PC-3 (cell line): ENCODE data around the gene HOXD11. TPM values are rescaled to one million over a fixed set of nuclear protein-coding genes. Genes with fewer than 3 reads are reported as not detected.

Source experiments
- ATAC-seq: fragments of 200-7000 bp; cut with Tn5 transposase; 2 replicates; pipeline ENCODE4 v1.9.1; 2020; ENCODE audit warnings: mild to moderate bottlenecking, moderate library complexity
- BruUV-seq: library from RNA; stranded (reverse); fragments of 400-500 nt; replicated peaks from 2 replicates; lab custom pipeline; 2021; lab: Mats Ljungman, UMichigan
- CTCF ChIA-PET: fragments of 300-600 bp; sonication (Branson Sonifier 250); formaldehyde crosslinking; loops from one replicate; lab custom pipeline; 2022; ENCODE audit warnings: antibody characterized with exemption; lab: Charles Lee
- POLR2A ChIA-PET: fragments of 300-600 bp; sonication (Branson Sonifier 250); formaldehyde crosslinking; loops from one replicate; lab custom pipeline; 2022; ENCODE audit warnings: antibody characterized with exemption; ENCODE audit not compliant: unreplicated experiment; lab: Charles Lee
- DNase-seq: peaks from one replicate; pipeline ENCODE4 v3.0.0-alpha.2; 2015
- H2AFZ ChIP-seq: fragments of 300-600 bp; sonication (generic); 2 replicates; pipeline ENCODE4 v1.6.0; 2016; ENCODE audit warnings: antibody characterized with exemption, low read length
- H3F3A ChIP-seq: fragments of 300-600 bp; sonication (generic); one replicate; pipeline ENCODE4 v1.6.0; 2017; ENCODE audit warnings: antibody characterized with exemption, low read length, control low read depth, mild to moderate bottlenecking; ENCODE audit not compliant: unreplicated experiment
- H3K27ac ChIP-seq: fragments of 300-600 bp; sonication (generic); 2 replicates; pipeline ENCODE4 v1.5.1; 2016; ENCODE audit warnings: mild to moderate bottlenecking, low read length
- H3K27me3 ChIP-seq: fragments of 300-600 bp; sonication (generic); 2 replicates; pipeline ENCODE4 v1.6.1; 2016; ENCODE audit warnings: low read length, mixed read lengths
- H3K36me3 ChIP-seq: fragments of 300-600 bp; sonication (generic); 2 replicates; pipeline ENCODE4 v1.6.1; 2016; ENCODE audit warnings: low read depth, mixed run types, low read length, mixed read lengths
- H3K4me1 ChIP-seq: fragments of 300-600 bp; sonication (generic); 2 replicates; pipeline ENCODE4 v1.5.1; 2016; ENCODE audit warnings: low read length; ENCODE audit not compliant: insufficient read depth
- H3K4me2 ChIP-seq: fragments of 300-600 bp; sonication (generic); 2 replicates; pipeline ENCODE4 v1.6.0; 2016; ENCODE audit warnings: low read length
- H3K4me3 ChIP-seq: fragments of 300-600 bp; sonication (generic); 2 replicates; pipeline ENCODE4 v1.5.1; 2016; ENCODE audit warnings: mild to moderate bottlenecking, low read length, mixed read lengths
- H3K79me2 ChIP-seq: fragments of 300-600 bp; sonication (generic); 2 replicates; pipeline ENCODE4 v1.6.1; 2017; ENCODE audit warnings: low read length, mixed read lengths
- H3K9ac ChIP-seq: fragments of 300-600 bp; sonication (generic); 2 replicates; pipeline ENCODE4 v1.6.0; 2016; ENCODE audit warnings: mild to moderate bottlenecking, low read length
- H3K9me2 ChIP-seq: fragments of 300-600 bp; sonication (generic); replicated peaks from 2 replicates; pipeline ENCODE4 v1.6.1; 2016; ENCODE audit warnings: mixed run types, low read length, mixed read lengths
- H3K9me3 ChIP-seq: fragments of 300-600 bp; sonication (generic); 2 replicates; pipeline ENCODE4 v1.6.1; 2016; ENCODE audit warnings: low read length, mixed read lengths
- H4K20me1 ChIP-seq: fragments of 300-600 bp; sonication (generic); 2 replicates; pipeline ENCODE4 v1.6.1; 2016; ENCODE audit warnings: low read length, mixed read lengths
- EZH2 ChIP-seq: fragments of 300-600 bp; sonication (generic); IDR thresholded peaks from one replicate; pipeline ENCODE4 v1.6.1; 2017; ENCODE audit warnings: antibody characterized with exemption, mild to moderate bottlenecking, low read length; ENCODE audit not compliant: unreplicated experiment
- EZH2phosphoT487 ChIP-seq: fragments of 300-600 bp; sonication (generic); IDR thresholded peaks from 2 replicates; pipeline ENCODE4 v1.6.1; 2018; ENCODE audit warnings: mild to moderate bottlenecking, antibody characterized with exemption, low read length, borderline replicate concordance
- intact Hi-C: fragments of 100-400 bp; cut with micrococcal nuclease; formaldehyde crosslinking; loops from 2 replicates; pipeline ENCODE4 v1.9.0; 2023
- total RNA-seq: library from RNA; depleted of rRNA; stranded (reverse); fragments of >200 nt; gene quantifications from 2 replicates; pipeline ENCODE4 v1.2.3, GENCODE V29; 2014
- TF ChIP-seq, protein P1 (sequence below): fragments of 300-600 bp; sonication (generic); conservative IDR thresholded peaks from 2 replicates; pipeline ENCODE4 v1.5.1; 2017; ENCODE audit warnings: antibody characterized with exemption, low read depth, mild to moderate bottlenecking, low read length

Gene HOXD11
- total RNA-seq, 1 experiment from 2014 or later: not detected

DNA sequence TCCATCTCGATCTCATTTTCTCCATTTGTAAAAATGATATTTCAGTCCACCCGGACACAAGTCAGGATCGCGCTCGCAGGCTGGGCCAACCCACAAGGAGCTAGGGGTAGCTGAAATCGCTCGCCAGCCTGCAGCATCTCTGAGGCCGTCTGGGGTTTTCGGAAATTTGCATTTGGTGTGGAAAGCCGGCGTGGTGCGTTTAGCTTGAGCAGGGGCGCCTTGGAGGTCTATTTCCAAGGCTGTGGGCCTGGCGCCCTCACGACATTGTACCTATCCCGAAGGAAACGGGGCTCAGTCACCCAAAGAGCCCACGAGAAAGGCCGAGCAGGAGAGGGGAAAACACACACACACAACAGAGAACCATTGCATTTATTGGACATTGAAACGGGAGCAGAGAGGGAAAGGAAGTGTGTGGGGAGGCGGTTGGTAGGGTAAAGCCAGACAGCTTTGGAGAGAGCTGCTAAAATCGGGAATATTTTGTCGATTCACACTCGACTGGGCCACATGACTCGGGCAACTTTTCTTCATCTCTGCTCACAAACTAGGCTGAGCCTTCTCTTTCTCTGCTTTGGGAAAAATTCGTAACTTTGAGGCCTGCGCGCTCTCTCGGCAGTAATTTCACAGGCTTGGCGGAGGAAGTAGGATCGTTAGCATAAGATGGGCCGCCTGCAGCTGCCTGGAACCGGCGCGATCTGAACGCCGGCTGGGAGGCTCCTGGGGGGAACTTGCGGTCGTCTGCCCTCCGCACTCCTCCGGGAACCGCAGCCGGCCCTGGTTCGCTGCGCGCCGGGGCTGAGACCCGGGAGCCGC, 21.3 kb downstream of the HOXD11 start:
- ChIA-PET POLR2A (no interaction called here), CTCF (interaction anchor here (0.6 to 2.4 kb wide), 4 partner anchors 317 to 543 kb away, joined by 3 to 17 read pairs (median 6); no protein-coding TSS in a partner anchor)
- Histone ChIP-seq H3K4me2 (no peak overlapping the region), H3F3A (no peaks in the 10 kb centered on the region), H2AFZ (no peak overlapping the region), H3K27me3 (no peaks in the 10 kb centered on the region), H4K20me1 (no peaks in the 10 kb centered on the region), H3K79me2 (no peaks in the 10 kb centered on the region), H3K4me3 (no peak overlapping the region), H3K9me2 (no peaks in the 10 kb centered on the region), H3K9me3 (no peaks in the 10 kb centered on the region), H3K9ac (no peak overlapping the region), H3K27ac (no peak overlapping the region), H3K36me3 (no peaks in the 10 kb centered on the region; the same call in 1 of the 2 replicates), H3K4me1 (peaks cover 10% of the 10 kb centered on the region)
- no peak for TF ChIP-seq EZH2phosphoT487
- TF ChIP-seq EZH2: no peak
- TF ChIP-seq, protein P1, sequence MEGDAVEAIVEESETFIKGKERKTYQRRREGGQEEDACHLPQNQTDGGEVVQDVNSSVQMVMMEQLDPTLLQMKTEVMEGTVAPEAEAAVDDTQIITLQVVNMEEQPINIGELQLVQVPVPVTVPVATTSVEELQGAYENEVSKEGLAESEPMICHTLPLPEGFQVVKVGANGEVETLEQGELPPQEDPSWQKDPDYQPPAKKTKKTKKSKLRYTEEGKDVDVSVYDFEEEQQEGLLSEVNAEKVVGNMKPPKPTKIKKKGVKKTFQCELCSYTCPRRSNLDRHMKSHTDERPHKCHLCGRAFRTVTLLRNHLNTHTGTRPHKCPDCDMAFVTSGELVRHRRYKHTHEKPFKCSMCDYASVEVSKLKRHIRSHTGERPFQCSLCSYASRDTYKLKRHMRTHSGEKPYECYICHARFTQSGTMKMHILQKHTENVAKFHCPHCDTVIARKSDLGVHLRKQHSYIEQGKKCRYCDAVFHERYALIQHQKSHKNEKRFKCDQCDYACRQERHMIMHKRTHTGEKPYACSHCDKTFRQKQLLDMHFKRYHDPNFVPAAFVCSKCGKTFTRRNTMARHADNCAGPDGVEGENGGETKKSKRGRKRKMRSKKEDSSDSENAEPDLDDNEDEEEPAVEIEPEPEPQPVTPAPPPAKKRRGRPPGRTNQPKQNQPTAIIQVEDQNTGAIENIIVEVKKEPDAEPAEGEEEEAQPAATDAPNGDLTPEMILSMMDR: no peak
- BruUV-seq: no TSS peak
- DNase-seq (no peak), ATAC-seq (no peak)
- intact Hi-C loops: no loop called here

DNA sequence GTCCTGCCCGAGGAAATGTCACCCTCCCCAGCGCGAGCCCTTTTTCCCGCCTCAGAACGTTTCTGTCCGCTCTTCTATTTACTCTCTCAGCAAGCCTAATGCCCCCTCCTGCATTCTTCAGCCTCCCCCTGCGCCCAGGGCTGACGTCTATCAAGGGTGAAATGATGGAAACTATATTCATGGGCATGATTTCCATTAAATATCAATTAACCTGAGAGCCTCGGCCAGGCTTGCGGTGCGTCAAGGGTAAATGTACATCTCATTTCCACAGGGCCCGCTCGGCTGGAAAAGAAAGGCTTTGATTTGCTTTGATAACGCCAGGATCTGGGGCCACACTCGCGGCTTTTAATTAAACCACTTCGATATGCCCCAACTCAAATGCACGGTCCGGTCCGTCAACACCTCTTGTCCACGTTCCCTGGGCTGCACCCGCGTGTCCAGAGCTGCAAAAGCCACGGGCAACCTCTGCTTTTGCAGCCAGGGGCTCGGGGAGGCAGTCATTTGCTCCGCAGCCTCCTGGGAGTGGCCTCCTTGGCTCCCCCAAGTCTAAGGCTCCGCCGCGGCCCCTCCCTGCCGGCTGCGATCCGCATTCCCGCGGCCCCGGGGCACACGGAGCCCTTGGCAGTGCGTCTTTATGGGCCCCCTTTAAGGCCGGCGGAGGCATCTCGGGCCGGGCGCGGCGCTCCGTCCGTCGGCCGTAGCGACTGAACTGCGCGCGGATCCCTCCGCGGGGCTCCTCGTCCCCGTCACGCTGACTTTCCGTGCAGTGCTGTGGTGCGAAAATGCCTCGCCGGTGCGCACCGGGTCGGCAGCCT, 22.1 kb downstream of the HOXD11 start, which contains the start of gene HOXD8:
Gene HOXD8 (plus strand): TSS at position 724 of the 815 bp plus-strand sequence. CDS start 662 bp downstream, outside the sequence.
- CTCF ChIA-PET: interaction anchor here (0.5 kb wide), 1 partner anchor 149 kb away, joined by 5 read pairs; no protein-coding TSS in a partner anchor
- no TSS peak for BruUV-seq
- no peaks in the 10 kb centered on the region for H3K27me3 ChIP-seq
- no peak for ATAC-seq
- H3K4me1 ChIP-seq: peaks cover 10% of the 10 kb centered on the region
- H4K20me1 ChIP-seq: no peaks in the 10 kb centered on the region
- no peaks in the 10 kb centered on the region for H3K9me3 ChIP-seq
- intact Hi-C loops: no loop called here
- no peaks in the 10 kb centered on the region for H3K9me2 ChIP-seq
- peaks cover under 1% of the 10 kb centered on the region for H3F3A ChIP-seq
- H3K79me2 ChIP-seq: no peaks in the 10 kb centered on the region
- H3K4me3 ChIP-seq: peak within 1 kb of the TSS; percentile 81
- no peak for DNase-seq
- POLR2A ChIA-PET: no interaction called here
- H2AFZ ChIP-seq: peak within 1 kb of the TSS; percentile 96
- H3K36me3 ChIP-seq: no peaks in the 10 kb centered on the region; the same call in 1 of the 2 replicates
- peak within 1 kb of the TSS; percentile 28; the same call in 1 of the 2 replicates for H3K9ac ChIP-seq
- TF ChIP-seq, protein P1: no peak
- TF ChIP-seq EZH2phosphoT487 (no peak), EZH2 (no peak)
- no peak within 1 kb of the TSS for H3K27ac ChIP-seq
- H3K4me2 ChIP-seq: peak within 1 kb of the TSS; percentile 99
